Prostate gland (tissue), 2 donors: Measurements from ENCODE around the gene ATG5.

Experiments used
- POLR2A ChIP-seq: fragments of 450-650 bp; IDR thresholded peaks from one replicate; pipeline ENCODE4 v1.6.1; 2016; ENCODE audit warnings: antibody characterized with exemption, mild to moderate bottlenecking
- POLR2AphosphoS5 ChIP-seq: sonication (generic); formaldehyde crosslinking; IDR thresholded peaks from one replicate; pipeline ENCODE4 v1.6.1; 2017; ENCODE audit warnings: antibody characterized with exemption
- TF ChIP-seq, protein P1 (sequence below), 4 experiments: fragments of 200-600 bp in 2 of 4; fragments of 450-650 bp in 2 of 4; sonication (generic) in 2 of 4; IDR thresholded peaks; 1 replicate in 3 of 4; 2 replicates in 1 of 4; pipeline ENCODE4 v1.5.1; 2016 to 2019; ENCODE audit warnings: antibody characterized with exemption in 4 of 4, mild to moderate bottlenecking in 2 of 4, moderate library complexity in 2 of 4

DNA sequence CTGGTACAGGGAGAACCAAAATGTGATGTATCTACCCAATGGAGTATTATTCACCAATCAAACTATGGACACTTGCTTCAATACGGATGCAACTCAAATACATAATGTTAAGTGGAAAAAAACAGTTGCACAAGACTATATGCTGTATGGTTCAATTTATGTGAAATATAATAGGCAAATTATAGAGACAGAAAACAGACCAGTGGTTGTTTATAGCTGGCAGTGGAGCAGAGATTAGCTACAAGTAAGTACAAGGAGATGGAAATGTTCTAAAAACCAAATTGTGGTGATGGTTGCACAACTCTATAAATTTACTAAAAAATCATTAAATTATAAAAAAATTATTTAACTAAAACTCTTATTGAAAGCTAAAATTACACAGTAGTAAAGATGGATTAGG, 126.2 kb downstream of the ATG5 start:
- TF ChIP-seq, protein P1, sequence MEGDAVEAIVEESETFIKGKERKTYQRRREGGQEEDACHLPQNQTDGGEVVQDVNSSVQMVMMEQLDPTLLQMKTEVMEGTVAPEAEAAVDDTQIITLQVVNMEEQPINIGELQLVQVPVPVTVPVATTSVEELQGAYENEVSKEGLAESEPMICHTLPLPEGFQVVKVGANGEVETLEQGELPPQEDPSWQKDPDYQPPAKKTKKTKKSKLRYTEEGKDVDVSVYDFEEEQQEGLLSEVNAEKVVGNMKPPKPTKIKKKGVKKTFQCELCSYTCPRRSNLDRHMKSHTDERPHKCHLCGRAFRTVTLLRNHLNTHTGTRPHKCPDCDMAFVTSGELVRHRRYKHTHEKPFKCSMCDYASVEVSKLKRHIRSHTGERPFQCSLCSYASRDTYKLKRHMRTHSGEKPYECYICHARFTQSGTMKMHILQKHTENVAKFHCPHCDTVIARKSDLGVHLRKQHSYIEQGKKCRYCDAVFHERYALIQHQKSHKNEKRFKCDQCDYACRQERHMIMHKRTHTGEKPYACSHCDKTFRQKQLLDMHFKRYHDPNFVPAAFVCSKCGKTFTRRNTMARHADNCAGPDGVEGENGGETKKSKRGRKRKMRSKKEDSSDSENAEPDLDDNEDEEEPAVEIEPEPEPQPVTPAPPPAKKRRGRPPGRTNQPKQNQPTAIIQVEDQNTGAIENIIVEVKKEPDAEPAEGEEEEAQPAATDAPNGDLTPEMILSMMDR (IDR thresholded peaks at IDR 0.05): no peak
- TF ChIP-seq POLR2A (no peak), POLR2AphosphoS5 (no peak)
